Neural progenitor cell (in vitro differentiated cells): ENCODE data around the gene SIRPB2.

Experiments
- EZH2 ChIP-seq: fragments of 200-600 bp; sonication (generic); IDR thresholded peaks from 2 replicates; pipeline ENCODE4 v1.6.1; 2017; ENCODE audit warnings: antibody characterized with exemption, mild to moderate bottlenecking, moderate library complexity
- EZH2phosphoT487 ChIP-seq: fragments of 200-600 bp; sonication (generic); IDR thresholded peaks from 2 replicates; pipeline ENCODE4 v1.6.1; 2017; ENCODE audit warnings: antibody characterized with exemption

GRCh38 chr20:1449370-1449769, 41.9 kb downstream of the SIRPB2 start:
- TF ChIP-seq EZH2phosphoT487 (no peak), EZH2 (no peak)
